ENCODE results near the gene PHTF1.
"Not testable (repeated sequence)": the region's sequence is repeated elsewhere in the genome, so short reads cannot be mapped to it uniquely, and the experiment has no call there.

Gene PHTF1

DNA sequence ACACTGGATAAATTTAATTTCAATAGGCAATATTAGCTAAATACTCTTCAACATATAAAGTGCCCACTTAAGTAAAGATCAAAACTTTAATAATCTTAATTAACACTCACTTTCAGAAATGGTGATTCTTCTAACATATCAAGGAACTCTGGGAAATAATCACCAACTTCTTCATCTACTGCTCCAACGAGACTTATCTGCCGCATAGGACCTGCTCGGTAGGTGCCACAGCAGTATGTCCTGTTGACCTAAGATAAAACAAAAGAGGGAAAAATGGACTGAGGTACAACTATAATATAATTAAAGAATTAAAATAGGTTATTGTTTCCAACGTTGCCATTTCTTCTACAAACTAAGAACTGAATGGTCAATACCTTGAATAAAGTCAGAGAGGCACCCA is 18.3 kb upstream of the PHTF1 start:
- peak; percentile 78 for DNase-seq

DNA sequence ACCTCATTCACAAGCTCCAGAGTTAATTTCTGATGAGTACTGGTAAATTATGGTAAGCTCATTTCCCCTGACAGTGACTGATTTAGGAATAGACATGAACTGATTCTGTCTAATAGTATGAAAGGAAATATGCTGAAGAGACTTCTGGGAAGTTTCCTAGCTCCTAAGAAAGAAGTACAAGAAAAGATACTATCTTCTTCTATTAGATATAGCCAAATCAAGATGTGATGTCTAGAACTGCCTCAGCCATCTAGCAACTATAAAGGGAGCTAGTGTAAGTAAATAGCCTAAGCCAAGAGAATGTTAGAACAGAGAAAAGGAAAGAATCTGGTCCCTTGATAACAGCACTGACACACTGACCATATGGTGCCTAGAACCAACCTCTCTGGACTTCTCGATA is 10.7 kb upstream of the PHTF1 start:
- no peak for DNase-seq

DNA sequence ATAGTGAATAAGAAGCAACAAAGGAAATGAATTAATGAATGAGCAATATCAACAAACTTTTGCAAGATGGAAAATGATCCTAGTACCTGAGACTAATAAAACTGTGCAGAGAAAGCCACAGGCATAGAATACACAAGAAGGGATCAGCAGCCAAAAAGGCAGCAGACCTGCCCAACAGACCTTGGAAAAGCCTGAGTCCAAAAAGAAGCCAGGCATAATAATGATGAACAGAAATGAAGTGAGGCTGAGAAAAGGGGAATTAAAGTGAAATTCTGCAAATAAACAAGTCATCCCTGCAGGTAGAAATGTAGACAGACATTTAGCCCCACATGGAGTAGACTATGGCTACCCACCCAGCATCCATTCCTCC is 10.3 kb upstream of the PHTF1 start:
- DNase-seq, result no peak

DNA sequence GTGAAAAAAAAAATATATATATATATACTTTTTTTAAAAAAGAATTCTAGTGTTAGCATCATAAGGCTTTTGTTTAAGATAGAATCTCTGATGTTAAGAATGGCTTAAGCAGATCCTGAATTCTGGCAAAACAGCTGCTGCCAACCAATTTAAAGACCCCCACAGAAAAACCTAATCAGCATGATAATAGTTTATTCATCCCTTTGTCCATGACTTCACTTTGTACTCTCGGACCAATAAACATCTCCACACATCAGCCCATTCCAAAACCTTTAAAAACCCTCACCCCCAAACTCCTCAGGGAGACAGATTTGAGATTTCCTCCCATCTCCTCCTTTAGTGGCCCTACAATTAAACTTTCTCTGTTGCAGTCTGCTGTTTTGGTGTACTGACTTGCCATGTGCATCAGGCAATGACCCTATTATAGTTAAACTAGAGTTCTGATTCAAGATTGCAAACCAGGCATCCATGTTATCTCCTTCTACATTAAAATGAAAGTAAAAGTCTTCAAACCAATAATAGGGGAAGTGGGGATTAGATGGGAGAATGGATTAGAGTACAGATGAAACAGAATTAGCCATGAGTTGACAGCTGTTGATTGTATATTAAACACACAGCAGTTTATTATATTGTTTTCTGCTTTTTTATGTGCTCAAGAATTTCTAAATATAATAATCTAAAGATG is 9.8 kb upstream of the PHTF1 start:
- DNase-seq, result no peak

DNA sequence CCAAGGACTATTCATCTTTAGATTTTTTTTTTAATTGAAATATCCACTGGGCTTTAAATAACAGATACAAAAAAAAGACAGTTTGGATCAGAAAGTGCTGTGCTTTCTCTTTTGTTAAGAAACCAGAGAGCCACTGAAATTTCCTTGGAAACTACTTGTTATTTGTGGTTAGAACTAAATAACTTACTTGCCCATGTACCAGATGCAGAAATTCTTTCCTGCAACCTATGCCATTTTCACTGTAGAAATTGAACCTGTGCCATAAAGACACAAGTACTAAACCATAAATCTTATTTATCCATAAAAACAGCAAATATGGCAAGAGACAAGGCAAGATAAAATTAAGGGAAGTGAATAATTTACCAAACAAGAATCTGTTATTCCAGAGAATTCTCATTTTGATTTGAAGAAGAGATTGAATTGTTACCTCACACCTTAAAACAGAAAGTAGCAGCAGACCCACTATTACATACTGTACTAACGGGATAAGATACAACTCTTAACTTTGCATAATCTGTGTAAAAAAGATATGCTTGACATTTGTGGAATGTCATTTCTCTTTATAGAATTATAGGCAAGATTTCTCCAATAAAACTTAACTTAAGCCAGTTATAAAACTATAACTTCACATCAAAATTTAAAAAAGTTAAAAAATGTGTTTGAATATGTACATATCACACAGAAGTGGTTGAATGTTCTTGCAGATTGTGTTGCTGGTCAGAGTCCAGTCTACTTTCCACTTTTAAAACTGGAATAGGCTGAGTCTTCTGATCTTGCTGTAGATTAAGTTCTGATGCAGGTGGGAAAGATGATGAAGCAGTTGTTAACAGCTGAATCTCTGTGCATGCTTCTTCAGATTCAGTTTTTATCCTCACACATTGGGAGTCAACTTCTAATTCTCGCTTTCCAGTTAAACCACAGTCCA is 6.3 kb upstream of the PHTF1 start:
- no peak for DNase-seq

DNA sequence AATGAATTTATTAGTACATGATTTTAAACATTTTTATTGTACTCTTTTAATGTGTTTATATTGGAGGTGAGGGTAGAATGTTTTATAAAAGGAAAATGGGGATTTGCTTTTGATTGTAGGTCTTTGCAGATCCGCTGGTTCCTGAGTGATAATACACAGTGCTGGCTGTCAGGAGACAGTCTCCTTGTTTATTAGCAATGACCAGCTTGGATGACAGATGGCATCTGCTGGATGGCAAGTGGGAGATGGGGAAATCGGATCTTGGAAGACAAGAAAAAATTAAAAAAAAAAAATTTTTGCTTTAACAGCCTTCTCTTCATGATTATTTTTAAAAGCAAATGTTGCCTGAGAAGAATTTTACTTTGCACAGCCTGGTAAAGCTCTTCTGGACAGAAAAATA is 4.4 kb upstream of the PHTF1 start:
- no peak for DNase-seq

DNA sequence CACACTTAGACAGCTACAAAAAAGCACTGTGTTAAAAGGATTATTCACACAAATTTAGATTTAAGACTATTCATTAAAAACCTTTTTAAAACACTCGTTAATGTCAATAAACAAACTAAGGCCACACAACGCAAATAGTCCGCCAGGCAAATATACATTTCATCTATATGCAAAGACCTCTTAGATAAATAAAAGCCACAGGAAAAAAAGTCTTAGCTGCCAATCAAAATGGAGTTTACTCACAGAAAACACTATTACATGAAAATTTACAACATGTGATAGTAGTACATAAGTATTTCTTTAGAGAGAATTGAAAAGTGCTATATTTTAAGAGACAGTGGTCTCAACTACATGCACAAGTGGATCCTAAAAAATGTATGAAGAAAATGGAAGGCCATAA is 2.7 kb upstream of the PHTF1 start:
- no peak for DNase-seq

DNA sequence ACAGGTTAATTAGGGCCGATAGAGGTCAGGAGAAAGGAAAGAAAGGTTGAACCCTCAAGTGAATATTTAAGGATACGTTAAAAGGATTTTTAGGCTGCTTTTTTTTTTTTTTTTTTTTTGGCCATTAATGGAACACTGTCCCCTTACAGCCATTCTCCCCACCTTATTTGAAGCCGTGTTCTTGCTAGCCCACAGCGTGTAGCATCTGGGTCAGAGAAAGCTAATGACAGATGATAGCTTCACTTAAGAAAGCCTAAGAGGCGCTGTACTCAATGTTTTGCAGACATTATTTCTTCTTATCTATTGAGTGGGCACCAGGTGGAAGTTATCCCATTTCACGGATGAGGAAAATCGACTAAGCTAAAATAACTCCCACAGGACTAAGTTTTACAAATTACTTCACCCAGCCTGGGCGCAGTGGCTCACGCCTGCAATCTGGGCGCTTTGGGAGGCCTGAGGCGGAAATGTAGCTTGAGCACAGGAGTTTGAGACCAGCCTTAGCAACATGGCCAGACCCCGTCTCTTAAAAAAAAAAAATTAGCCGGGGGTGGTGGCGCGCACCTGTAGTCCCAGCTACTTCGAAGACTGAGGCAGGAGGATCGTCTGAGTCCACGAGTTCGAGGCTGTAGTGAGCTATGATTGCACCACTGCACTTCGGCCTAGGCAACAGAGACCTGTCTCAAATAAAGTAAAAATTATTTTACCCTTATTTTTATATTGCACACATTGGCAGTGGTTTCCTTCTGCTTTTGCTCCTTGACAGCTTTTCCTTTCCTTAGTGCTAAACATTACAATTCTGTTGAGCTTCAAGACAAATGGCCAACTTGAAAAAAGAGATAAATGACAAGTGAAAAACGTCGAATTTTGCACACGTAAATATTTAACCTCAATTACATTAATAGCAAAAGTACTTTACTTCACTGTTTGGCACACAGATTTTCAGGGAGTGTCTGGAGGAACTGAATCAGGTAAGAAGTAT is 1.1 kb upstream of the PHTF1 start:
- DNase-seq, result peak; percentile 52

DNA sequence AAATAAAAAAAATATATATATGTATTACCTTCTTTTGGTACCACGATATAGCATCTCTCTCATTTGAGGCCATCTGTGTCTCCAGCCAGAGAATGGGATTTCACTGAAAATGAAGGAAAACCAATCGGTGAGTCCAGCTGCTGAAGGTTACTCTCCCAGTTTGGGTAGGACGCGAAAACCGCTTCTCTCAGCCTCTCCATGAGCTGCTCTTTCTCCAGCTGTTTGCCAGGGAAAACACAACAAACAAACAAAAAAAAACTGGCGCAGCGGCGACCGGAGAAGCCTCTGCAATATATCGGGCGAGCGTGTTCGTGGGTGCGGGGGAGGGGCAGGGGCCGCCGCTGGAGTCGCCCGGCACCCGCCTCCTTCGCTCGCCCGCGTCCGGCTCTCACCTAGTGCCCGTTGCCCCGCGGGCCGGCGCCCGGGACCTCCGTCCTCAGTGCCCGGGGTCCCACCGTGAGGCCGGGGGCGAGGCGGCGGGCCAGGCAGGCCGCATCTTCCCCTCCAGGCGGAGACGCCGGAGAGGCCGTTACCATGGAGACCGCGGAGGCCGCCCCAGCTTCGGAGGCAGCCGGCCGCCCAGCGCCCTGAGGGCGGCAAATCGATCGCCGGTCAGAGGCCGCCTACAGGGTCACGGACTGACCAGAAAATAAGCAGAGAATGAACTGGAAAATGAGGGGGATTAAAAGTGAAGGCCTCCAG is 504 bp downstream of the PHTF1 start:
- peak; percentile 63 for DNase-seq

DNA sequence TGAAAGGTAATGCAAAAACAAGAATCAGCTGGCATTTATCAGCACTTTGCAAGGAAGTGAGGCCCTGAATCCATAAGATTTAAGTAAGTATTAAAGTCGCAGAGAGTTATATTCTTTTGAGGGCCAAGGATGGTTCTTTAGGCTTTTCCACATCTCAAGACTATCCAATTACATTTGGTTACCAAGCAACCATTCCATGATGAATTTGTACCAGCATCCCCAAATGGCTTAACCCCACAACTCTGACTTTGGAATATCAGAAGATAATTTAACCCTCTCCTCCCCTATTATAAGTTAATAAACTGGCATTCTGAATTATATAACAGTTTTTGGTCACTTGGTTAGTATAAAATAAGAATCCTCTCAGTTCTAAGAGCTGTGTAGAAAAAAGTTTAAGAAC is 2.8 kb downstream of the PHTF1 start:
- no peak for DNase-seq

DNA sequence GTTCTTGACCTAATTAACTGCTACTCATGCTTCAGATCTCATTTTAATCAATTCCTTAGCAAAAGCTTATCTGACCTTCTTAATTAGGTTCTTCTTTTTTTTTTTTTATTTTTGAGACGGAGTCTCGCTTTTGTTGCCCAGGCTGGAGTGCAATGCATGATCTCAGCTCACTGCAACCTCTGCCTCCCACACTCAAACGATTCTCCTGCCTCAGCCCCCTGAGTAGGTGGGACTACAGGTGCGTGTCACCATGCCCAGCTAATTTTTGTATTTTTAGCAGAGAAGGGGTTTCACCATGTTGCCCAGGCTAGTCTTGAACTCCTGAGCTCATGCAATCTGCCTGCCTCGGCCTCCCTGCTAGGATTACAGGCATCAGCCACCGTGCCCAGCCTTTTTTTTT is 6.0 kb downstream of the PHTF1 start:
- DNase-seq, result not testable (repeated sequence)

DNA sequence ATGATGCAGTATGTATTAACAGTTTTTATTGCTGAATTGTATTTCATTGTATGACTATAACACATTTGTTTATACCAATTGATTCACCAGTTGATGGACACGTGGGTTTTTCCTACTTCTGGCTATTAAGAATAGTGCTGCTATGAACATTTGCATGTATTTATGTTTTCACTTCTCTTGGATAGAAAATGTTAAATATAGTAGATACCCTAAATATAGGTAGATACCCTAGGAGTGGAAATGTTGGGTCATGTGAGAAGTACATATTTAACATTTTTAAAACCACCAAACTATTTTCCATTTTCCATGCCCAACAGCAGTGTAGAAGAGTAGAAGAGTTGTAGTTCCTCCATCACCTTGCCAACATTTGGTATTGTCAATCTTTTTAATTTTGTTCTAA is 7.8 kb downstream of the PHTF1 start:
- no peak for DNase-seq

DNA sequence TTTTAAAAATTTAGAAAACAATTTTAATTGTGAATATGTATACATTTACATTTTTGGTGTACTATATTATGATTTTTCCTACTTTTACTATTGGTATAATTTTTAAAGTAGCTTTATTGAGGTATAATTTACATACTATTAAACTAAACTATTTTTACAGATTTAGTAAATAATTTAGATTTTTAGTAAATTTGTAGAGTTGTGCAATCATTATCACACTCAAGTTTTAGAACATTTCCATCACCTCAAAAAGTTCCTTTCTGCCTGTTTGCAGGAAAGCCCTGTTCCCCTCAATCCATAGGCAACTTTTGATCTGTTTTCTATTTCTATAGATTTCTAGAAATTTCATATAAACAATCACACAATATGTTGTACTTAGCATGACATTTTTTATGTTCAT is 8.2 kb downstream of the PHTF1 start:
- no peak for DNase-seq

DNA sequence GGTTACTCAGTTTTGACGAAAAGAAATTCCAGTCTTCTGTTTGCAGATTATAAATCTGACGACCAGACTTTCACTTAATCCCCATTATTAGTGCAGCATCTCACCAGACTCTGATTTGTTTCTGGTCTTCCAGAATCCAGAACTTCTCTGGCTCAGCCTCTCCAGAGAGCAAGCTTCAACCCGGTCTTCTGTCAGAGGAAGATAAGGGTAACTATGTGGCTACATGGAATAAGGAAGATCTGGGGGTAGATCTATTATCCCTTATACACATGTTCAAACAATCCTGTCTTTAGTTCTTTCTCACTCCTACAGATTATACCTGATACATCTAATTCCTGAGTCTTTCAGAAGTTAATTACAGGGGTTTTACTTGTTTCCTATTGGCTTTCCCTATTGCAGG is 9.9 kb downstream of the PHTF1 start:
- DNase-seq, result no peak

DNA sequence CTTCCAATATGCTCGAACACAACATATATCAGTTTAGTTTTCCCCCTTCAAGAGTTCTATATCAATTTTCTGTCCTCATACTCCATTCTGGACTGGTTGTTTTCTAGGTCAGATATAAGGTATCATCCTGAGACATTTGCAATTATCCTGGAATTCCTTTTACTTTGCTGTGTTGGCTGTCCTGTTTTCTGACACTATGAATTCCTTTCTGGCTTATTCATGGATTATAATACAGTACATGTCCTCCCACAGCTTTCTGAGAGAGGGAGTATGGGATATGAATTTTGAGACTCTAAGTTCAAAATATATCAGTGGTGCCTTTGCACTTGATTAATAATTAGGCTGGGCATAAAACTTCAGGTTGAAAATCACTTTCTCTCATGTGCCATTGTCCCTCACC is 11.9 kb downstream of the PHTF1 start:
- DNase-seq, result no peak

DNA sequence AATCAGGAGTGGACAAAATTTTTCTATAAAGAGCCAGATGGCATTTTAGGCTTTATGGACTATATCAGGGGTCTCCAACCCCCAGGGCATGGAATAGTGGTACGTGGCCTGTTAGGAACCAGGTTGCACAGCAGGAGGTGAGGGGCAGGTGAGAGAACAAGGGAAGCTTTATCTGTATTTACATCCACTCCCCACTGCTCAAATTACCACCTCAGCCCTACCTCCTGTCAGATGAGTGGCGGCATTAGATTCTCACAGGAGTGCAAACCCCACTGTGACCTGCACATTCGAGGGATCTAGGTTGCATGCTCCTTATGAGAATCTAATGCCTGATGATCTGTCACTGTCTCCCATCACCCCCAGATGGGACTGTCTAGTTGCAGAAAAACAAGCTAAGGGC is 13.9 kb downstream of the PHTF1 start:
- DNase-seq, result no peak

DNA sequence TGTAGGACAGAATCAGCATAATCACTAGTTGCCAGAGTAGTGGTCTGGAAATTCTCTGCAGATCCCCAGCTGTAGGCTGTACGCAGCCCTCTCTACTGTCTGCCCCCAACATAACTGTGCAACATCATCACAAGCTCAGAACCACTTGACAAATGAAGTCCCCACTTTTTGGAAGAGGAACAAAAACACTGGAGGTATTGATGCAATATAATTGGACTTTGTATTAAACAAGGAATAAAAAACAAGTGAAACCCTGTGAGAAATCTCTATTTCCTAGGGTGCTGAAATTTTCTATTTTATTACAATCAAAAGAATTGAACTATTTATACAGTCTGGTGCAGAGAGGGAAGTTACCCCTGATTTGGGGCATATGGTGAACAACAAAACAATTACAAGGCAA is 15.2 kb downstream of the PHTF1 start:
- DNase-seq, result no peak

DNA sequence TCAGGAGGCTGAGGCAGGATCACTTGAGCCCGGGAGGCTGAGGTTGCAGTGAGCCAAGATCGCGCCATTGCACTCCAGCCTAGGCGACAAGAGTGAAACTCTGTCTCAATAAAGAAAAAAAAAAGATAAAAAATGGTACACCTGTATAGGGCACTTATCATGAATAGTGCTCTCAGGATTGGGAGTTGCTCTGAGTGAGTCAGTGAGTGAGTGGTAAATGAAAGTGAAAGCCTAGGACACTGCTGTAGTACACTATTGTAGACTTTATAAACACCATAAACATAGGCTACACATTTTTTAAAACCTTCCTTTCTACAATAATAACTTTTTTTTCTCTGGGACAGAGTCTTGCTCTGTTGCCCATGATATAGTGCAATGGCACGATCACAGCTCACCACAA is 16.8 kb downstream of the PHTF1 start:
- no peak for DNase-seq

DNA sequence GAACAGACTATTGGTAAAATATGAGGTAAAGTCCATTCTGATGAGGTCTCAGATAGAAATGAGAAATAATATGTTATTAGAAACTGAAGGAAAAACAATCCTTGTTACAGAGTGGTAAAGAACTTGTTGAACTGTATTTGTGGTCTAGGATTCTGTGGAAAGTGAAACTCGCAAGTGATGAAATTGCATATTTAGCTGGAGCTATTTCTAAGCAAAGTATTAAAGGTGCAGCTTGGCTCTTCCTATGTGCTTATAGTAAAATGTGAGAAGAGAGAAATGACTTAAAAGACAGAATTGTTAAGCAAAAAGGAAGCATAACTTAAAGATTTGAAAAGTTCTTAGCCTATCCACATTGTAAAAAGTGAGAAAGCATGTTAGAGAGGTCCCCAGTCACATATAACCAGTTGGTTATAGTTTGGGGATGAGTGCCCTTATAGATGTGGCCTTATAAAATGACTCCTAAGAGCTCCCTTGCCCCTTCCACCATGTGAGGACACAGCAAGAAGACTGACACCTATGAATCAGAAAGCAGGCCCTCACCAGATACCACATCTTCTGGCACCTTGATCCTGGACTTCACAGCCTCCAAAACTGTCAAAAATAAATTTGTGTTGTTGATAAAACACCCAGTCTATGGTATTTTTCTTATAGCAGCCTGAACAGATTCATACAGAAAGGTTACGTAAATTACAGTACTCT is 24.8 kb downstream of the PHTF1 start:
- DNase-seq, result no peak

DNA sequence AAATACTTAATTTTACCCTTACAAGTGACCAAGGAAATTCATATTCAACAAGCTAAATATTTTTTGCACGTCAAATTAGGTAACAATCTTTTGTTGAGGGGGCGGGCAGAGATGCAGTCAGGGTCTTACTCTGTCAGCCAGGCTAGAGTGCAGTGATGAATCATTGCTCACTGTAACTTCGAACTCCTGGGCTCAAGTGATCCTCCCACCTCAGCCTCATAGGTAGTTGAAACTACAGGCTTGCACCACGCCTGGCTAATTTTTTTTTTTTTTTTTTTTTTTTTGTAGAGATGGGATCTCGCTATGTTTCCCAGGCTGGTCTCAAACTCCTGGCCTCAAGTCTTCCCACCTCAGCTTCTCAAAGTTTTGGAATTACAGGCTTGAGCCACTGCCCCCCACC is 26.5 kb downstream of the PHTF1 start:
- no peak for DNase-seq

DNA sequence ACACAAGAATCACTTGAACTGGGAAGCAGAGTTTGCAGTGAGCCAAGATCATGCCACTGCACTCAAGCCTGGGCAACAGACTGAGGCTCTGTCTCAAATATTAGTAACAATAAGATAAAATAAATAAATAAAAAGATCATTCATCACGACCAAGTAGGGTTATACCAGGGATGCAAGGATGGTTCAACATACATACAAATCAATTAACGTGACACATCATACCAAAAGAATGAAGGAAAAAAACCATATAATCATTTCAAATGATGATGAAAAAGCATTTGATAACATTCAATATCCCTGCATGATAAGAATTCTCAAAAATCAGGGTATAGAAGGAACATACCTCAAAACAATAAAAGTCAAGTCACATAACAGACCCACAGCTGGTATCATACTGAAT is 38.3 kb downstream of the PHTF1 start:
- no peak for DNase-seq

DNA sequence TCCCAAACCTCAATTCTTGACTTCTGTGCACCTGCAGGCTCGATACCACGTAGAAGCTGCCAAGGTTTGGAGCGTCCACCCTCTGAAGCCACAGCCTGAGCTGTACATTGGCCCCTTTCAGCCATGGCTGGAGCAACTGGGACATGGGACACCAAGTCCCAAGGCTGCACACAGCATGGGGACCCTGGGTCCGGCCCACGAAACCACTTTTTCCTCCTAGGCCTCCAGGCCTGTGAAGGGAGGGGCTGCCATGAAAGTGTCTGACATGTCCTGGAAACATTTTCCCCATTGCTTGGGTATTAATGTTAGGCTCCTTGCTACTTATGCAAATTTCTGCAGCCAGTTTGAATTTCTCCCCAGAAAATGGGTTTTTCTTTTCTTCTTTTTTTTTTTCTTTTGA is 40.7 kb downstream of the PHTF1 start:
- not testable (repeated sequence) for DNase-seq

Data from hematopoietic multipotent progenitor cell treated with erythropoietin and hydrocortisone succinate and interleukin-3 and kit ligand, for 8 days (in vitro differentiated cells).